A549 treated with AZD9567 at 1 μM for 4 hours (cell line): ENCODE measurements around the gene LEAP2. TPM values are rescaled to one million over a fixed set of nuclear protein-coding genes. Genes with fewer than 3 reads are reported as not detected.

Source experiments
- total RNA-seq: library from RNA; stranded (reverse); fragments of 200-300 nt; extraction: Qiagen RNA extraction; gene quantifications from 5 replicates; pipeline ENCODE4 v1.2.3, GENCODE V29; 2022; ENCODE audit not compliant: insufficient read depth

LEAP2 gene, protein sequence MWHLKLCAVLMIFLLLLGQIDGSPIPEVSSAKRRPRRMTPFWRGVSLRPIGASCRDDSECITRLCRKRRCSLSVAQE
- total RNA-seq: 0.75 to 1.3 TPM (median 0.88 TPM) in 4 of 5 replicates, not detected in the other

DNA sequence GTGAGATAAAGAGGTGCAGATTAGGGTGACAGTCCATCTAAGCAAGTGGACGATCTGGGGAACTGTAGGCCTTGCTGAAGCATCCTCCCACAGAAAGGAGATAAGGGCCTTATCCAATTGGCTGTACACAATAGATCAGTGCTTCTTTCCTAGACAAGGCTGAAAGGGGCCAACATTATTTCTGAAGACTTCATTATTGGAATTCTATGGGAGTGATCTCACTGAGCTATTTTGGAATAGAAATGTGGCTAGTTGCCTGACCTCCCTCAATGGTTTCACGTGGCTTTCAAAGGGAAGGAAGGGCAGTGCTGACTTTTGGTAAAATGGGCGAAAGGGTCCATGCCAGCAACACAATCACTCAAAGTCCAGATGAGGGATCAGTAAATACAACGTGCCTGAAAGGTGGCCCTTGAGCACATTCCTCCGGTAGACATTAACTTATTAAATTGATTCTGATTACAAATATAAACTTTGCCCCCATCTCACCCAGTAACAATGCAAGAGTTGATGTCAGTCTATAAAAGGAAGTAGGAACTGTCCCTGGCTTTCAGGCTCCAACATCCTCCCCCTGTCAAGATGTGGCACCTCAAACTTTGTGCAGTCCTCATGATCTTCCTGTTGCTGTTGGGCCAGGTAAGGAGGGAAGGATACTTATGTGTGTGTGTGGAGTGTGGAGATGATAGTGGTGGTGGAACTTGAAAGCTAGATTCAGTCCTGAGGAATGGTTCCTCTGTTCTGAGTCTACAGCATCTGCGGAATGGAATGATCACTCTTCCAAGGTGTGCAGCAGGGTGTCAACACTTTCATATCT is at the start of gene LEAP2:
Gene LEAP2 (plus strand): TSS at position 550 of the 811 bp plus-strand sequence. CDS start 27 bp downstream, at position 577.

DNA sequence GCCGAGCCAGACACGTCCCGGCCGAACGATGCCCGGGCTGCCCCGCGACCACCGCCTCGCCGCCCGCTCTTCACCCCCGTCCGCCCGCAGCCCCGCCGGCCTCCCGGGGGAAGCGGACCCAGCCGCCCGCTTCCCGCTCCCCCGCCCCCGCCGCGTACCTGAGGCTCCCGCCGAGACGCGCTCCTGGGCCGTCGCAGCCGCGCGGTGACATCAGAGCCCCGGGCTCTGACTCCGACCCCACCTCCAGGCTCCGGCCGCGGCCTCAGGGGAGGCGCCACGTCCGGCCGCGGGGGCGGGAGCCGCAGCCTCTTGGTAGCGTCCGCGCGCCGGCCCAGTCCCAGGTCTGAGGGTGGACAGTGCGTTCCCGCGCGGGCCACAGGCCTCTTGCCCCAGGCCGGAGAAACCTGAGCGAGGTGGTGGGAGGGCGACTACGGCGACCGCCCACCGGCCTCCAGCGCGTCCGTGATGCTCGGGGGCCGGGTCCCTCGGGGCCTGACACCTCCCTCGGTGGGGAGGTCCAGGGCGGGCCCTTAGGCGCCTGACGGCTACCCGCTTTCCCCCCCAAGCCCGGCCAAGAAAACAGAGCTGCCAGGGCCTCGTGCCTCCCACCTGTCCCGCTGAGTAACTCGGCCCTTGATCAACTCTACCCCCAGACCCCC is 42.9 kb upstream of the LEAP2 start, which contains the start of gene SHROOM1:
Gene SHROOM1 (minus strand): TSS at position 212 of the 659 bp plus-strand sequence. CDS start 4,507 bp downstream, outside the sequence.

DNA sequence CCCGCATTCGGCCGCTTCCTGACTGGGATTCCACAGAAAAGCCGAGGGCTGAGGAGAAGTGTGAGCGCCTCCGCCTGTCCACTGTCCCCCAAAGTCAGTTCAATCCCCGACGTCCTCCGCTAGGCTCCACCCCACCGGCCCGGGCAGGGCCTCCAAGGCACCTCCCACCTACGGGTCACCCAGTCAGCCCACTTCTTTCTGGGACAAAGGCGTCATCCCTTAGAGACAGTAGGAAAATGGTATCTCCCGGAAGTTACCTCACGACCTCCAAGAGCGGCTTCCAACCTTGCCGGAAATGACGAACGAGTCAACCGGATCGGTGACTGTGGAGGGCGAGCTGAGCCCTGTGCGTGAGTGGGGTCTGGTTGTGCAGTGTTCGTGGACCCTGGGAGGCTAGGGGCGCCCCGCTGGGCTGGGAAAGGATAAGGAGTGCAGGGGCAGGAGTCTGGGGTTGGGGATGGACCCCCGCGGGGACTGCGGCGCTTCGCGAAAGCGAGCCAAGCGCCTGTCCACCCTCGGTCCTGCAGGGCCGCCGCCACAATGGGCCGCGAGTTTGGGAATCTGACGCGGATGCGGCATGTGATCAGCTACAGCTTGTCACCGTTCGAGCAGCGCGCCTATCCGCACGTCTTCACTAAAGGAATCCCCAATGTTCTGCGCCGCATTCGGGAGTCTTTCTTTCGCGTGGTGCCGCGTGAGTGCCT is 7.0 kb upstream of the LEAP2 start, which contains the start of the genes GDF9 and UQCRQ:
Gene GDF9 (minus strand): TSS at position 128 of the 704 bp plus-strand sequence. CDS start 1,936 bp downstream, outside the sequence.
Gene UQCRQ (plus strand): TSS at position 301 of the 704 bp plus-strand sequence. CDS start 240 bp downstream, at position 541.

Other genes starting within 250 kb of the LEAP2 start
- 0.08 TPM in 1 of 5 replicates, not detected in the others for gene IL13, start 215.5 kb upstream of the LEAP2 start, total RNA-seq
- not detected in 5 replicates for gene IL4, start 199.7 kb upstream of the LEAP2 start, total RNA-seq
- gene KIF3A, start 136.1 kb upstream of the LEAP2 start, total RNA-seq: 7.8 to 17.5 TPM (median 9.9 TPM) in 5 replicates
- gene CCNI2, start 126.2 kb upstream of the LEAP2 start, total RNA-seq: 0.06 to 0.33 TPM (median 0.11 TPM) in 4 of 5 replicates, not detected in the other
- 15.0 to 20.6 TPM (median 19.3 TPM) in 5 replicates for gene SEPTIN8, start 96.4 kb upstream of the LEAP2 start, total RNA-seq
- 0.09 to 0.14 TPM (median 0.09 TPM) in 4 of 5 replicates, not detected in the other for gene SOWAHA, start 60.4 kb upstream of the LEAP2 start, total RNA-seq
- gene SHROOM1, start 43.0 kb upstream of the LEAP2 start, total RNA-seq: 9.7 to 12.5 TPM (median 10.5 TPM) in 5 replicates
- gene GDF9, start 7.2 kb upstream of the LEAP2 start, total RNA-seq: 0.07 to 0.33 TPM (median 0.24 TPM) in 4 of 5 replicates, not detected in the other
- 325 to 554 TPM (median 540 TPM) in 5 replicates for gene UQCRQ, start 7.0 kb upstream of the LEAP2 start, total RNA-seq
- 19.2 to 38.9 TPM (median 27.1 TPM) in 5 replicates for gene AFF4, start 90.0 kb downstream of the LEAP2 start, total RNA-seq
- gene ZCCHC10, start 152.9 kb downstream of the LEAP2 start, total RNA-seq: 26.2 to 31.2 TPM (median 28.4 TPM) in 5 replicates
- 166 to 189 TPM (median 182 TPM) in 5 replicates for gene HSPA4, start 178.3 kb downstream of the LEAP2 start, total RNA-seq